Fibroblast of villous mesenchyme (primary cell): ENCODE measurements around the gene PAH. TPM values are rescaled to one million over a fixed set of nuclear protein-coding genes. Genes with fewer than 3 reads are reported as not detected.

Experiments
- DNase-seq: peaks from one replicate; pipeline ENCODE4 v3.0.0-alpha.2; 2010; ENCODE audit warnings: low read depth
- H3K4me3 ChIP-seq: 2 replicates; pipeline ENCODE4 v1.5.1; 2011; ENCODE audit warnings: low read depth, mild to moderate bottlenecking, low read length
- CTCF ChIP-seq: IDR thresholded peaks from 2 replicates; pipeline ENCODE4 v1.5.1; 2012; ENCODE audit warnings: low read depth, mild to moderate bottlenecking, low read length; ENCODE audit not compliant: insufficient read depth
- total RNA-seq: library from RNA; depleted of rRNA; stranded (reverse); fragments of >200 nt; gene quantifications from 2 replicates; pipeline ENCODE4 v1.2.3, GENCODE V29; 2012

The PAH gene
- total RNA-seq, 1 donor = not detected

- no peak for DNase-seq
- TF ChIP-seq CTCF = no peak
- no peak overlapping the region for H3K4me3 ChIP-seq
These were observed 34.0 kb upstream of the PAH start for GRCh38 chr12:102950950-102951619.

GRCh38 chr12:102950107-102950949, 33.3 kb upstream of the PAH start:
- no peak for DNase-seq
- no peak overlapping the region for H3K4me3 ChIP-seq
- no peak for TF ChIP-seq CTCF

GRCh38 chr12:102948941-102949352, 31.9 kb upstream of the PAH start:
- DNase-seq = peak; percentile 39
- H3K4me3 ChIP-seq = no peak overlapping the region
- peak; percentile 83 for TF ChIP-seq CTCF

GRCh38 chr12:102946042-102946441, 29.0 kb upstream of the PAH start:
- no peak overlapping the region for H3K4me3 ChIP-seq
- DNase-seq = no peak
- no peak for TF ChIP-seq CTCF

GRCh38 chr12:102939670-102940222, 22.7 kb upstream of the PAH start:
- no peak for DNase-seq
- H3K4me3 ChIP-seq = no peak overlapping the region
- no peak for TF ChIP-seq CTCF

- no peak for DNase-seq
- no peak for TF ChIP-seq CTCF
- H3K4me3 ChIP-seq = no peak overlapping the region
These were observed 22.0 kb upstream of the PAH start for GRCh38 chr12:102939059-102939458.
